ENCODE measurements around the gene DLGAP1. TPM values are rescaled to one million over a fixed set of nuclear protein-coding genes. Genes with fewer than 3 reads are reported as not detected.

Gene DLGAP1
- total and polyA plus RNA-seq, 2 experiments from 2014 or later = 17.0 to 48.5 TPM

GRCh38 chr18:3566851-3567250 lies 888.3 kb downstream of the DLGAP1 start:
- peaks cover 2% of the 10 kb centered on the region; the same call in 1 of the 2 replicates for H3F3A ChIP-seq (replicated peaks; ENCODE audit: low read depth)
- DNase-seq (ENCODE audit: low spot score) (no peak), ATAC-seq (no peak)
- Mint-ChIP-seq H3K9me3 (no peaks in the 10 kb centered on the region; the same call in 2 of the 3 replicates), H3K27ac (no peak overlapping the region), H3K36me3 (ENCODE audit: low read depth) (no peaks in the 10 kb centered on the region), H3K4me3 (no peak overlapping the region), H3K4me1 (peaks cover 15% of the 10 kb centered on the region), H3K27me3 (ENCODE audit: insufficient read depth, low read depth, poor library complexity) (no peaks in the 10 kb centered on the region)
- no peak overlapping the region for H2AFZ ChIP-seq
- peaks cover 3% of the 10 kb centered on the region; the same call in 1 of the 2 replicates for H3K36me3 ChIP-seq (ENCODE audit: insufficient read depth)
- H3K4me2 ChIP-seq = no peak overlapping the region
- H3K79me2 ChIP-seq (replicated peaks; ENCODE audit: insufficient read depth) = no peaks in the 10 kb centered on the region
- H3K4me3 ChIP-seq = no peak overlapping the region
- no peak for TF ChIP-seq REST (IDR thresholded peaks at IDR 0.05; ENCODE audit: unreplicated experiment)
- TF ChIP-seq NANOG (IDR thresholded peaks at IDR 0.05; ENCODE audit: borderline replicate concordance) = no peak
- TF ChIP-seq POLR2AphosphoS5 (IDR thresholded peaks at IDR 0.05; ENCODE audit: low read depth) = no peak
- no peak for TF ChIP-seq EZH2phosphoT487 (IDR thresholded peaks at IDR 0.05; ENCODE audit: unreplicated experiment)
- TF ChIP-seq JUNB (IDR thresholded peaks at IDR 0.05; ENCODE audit: unreplicated experiment) = no peak
- TF ChIP-seq EZH2 (IDR thresholded peaks at IDR 0.05; ENCODE audit: low read depth, unreplicated experiment) = no peak
- TF ChIP-seq, protein P1, sequence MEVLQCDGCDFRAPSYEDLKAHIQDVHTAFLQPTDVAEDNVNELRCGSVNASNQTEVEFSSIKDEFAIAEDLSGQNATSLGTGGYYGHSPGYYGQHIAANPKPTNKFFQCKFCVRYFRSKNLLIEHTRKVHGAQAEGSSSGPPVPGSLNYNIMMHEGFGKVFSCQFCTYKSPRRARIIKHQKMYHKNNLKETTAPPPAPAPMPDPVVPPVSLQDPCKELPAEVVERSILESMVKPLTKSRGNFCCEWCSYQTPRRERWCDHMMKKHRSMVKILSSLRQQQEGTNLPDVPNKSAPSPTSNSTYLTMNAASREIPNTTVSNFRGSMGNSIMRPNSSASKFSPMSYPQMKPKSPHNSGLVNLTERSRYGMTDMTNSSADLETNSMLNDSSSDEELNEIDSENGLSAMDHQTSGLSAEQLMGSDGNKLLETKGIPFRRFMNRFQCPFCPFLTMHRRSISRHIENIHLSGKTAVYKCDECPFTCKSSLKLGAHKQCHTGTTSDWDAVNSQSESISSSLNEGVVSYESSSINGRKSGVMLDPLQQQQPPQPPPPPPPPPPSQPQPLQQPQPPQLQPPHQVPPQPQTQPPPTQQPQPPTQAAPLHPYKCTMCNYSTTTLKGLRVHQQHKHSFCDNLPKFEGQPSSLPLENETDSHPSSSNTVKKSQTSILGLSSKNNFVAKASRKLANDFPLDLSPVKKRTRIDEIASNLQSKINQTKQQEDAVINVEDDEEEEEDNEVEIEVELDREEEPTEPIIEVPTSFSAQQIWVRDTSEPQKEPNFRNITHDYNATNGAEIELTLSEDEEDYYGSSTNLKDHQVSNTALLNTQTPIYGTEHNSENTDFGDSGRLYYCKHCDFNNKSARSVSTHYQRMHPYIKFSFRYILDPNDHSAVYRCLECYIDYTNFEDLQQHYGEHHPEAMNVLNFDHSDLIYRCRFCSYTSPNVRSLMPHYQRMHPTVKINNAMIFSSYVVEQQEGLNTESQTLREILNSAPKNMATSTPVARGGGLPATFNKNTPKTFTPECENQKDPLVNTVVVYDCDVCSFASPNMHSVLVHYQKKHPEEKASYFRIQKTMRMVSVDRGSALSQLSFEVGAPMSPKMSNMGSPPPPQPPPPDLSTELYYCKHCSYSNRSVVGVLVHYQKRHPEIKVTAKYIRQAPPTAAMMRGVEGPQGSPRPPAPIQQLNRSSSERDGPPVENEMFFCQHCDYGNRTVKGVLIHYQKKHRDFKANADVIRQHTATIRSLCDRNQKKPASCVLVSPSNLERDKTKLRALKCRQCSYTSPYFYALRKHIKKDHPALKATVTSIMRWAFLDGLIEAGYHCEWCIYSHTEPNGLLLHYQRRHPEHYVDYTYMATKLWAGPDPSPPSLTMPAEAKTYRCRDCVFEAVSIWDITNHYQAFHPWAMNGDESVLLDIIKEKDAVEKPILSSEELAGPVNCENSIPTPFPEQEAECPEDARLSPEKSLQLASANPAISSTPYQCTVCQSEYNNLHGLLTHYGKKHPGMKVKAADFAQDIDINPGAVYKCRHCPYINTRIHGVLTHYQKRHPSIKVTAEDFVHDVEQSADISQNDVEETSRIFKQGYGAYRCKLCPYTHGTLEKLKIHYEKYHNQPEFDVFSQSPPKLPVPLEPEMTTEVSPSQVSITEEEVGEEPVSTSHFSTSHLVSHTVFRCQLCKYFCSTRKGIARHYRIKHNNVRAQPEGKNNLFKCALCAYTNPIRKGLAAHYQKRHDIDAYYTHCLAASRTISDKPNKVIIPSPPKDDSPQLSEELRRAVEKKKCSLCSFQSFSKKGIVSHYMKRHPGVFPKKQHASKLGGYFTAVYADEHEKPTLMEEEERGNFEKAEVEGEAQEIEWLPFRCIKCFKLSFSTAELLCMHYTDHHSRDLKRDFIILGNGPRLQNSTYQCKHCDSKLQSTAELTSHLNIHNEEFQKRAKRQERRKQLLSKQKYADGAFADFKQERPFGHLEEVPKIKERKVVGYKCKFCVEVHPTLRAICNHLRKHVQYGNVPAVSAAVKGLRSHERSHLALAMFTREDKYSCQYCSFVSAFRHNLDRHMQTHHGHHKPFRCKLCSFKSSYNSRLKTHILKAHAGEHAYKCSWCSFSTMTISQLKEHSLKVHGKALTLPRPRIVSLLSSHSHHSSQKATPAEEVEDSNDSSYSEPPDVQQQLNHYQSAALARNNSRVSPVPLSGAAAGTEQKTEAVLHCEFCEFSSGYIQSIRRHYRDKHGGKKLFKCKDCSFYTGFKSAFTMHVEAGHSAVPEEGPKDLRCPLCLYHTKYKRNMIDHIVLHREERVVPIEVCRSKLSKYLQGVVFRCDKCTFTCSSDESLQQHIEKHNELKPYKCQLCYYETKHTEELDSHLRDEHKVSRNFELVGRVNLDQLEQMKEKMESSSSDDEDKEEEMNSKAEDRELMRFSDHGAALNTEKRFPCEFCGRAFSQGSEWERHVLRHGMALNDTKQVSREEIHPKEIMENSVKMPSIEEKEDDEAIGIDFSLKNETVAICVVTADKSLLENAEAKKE (CRISPR knock-in tag; IDR thresholded peaks at IDR 0.05) = no peak
- H3K27me3 ChIP-seq (ENCODE audit: insufficient read depth) = no peaks in the 10 kb centered on the region
- H3K9me2 ChIP-seq (ENCODE audit: insufficient read depth) = no peaks in the 10 kb centered on the region
- H3K4me1 ChIP-seq (ENCODE audit: insufficient read depth) = peaks cover 13% of the 10 kb centered on the region; the same call in 1 of the 2 replicates
- no peaks in the 10 kb centered on the region for H4K20me1 ChIP-seq (replicated peaks; ENCODE audit: insufficient read depth)
- H3K27ac ChIP-seq (ENCODE audit: low read depth) = no peak overlapping the region

Measured in GM23338 (cell line).